Esophagus squamous epithelium (tissue), 5 donors: ENCODE data around the gene PCDHA9. TPM values are rescaled to one million over a fixed set of nuclear protein-coding genes. Genes with fewer than 3 reads are reported as not detected.
"Not testable (repeated sequence)": the region's sequence is repeated elsewhere in the genome, so short reads cannot be mapped to it uniquely, and the experiment has no call there.

Experiments used
- DNase-seq: peaks from one replicate; lab custom pipeline; 2025; lab: John Stamatoyannopoulos, UW
- H3K27ac ChIP-seq, 4 donors: fragments of 200-600 bp; sonication (generic); one replicate each; pipeline ENCODE4 v1.5.1; 2016 to 2019; ENCODE audit warnings: mild to moderate bottlenecking in 1 of 4
- H3K27me3 ChIP-seq, 4 donors: fragments of 200-600 bp; sonication (generic); 1 replicate in 3 of 4; 2 replicates in 1 of 4; pipeline versions ENCODE4 v1.5.1 to v1.6.0; 2017 to 2021; ENCODE audit warnings: antibody characterized with exemption in 1 of 4
- H3K36me3 ChIP-seq, 3 donors: fragments of 200-600 bp; sonication (generic); one replicate each; pipeline ENCODE4 v1.5.1; 2016 to 2019
- H3K4me1 ChIP-seq, 3 donors: fragments of 200-600 bp; sonication (generic); one replicate each; pipeline ENCODE4 v1.5.1; 2017 to 2019
- H3K4me3 ChIP-seq, 4 donors: fragments of 200-600 bp; sonication (generic); 1 replicate in 3 of 4; 2 replicates in 1 of 4; pipeline ENCODE4 v1.5.1; 2016 to 2019; ENCODE audit warnings: mild to moderate bottlenecking in 2 of 4, moderate library complexity in 1 of 4
- H3K9me3 ChIP-seq, 3 donors: fragments of 200-600 bp; sonication (generic); one replicate each; pipeline ENCODE4 v1.5.1; 2016 to 2019
- POLR2A ChIP-seq, 4 donors: fragments of 450-650 bp; IDR thresholded peaks; one replicate each; pipeline ENCODE4 v1.6.1; 2017; ENCODE audit warnings: antibody characterized with exemption in 4 of 4, mild to moderate bottlenecking in 4 of 4, moderate library complexity in 3 of 4
- WGBS, 2 donors: methylation state at CpG; one replicate each; pipeline ENCODE4 v1.1.5; 2018; 5-methylcytosine and 5-hydroxymethylcytosine counted together
- intact Hi-C: fragments of 100-400 bp; cut with DNase I; formaldehyde crosslinking; loops from one replicate; pipeline ENCODE4 v1.15.0; 2022
- total RNA-seq, 4 donors: library from RNA; depleted of rRNA; stranded (reverse); fragments of >200 nt; gene quantifications; one replicate each; pipeline ENCODE4 v1.1.0, GENCODE V29; 2016
- TF ChIP-seq, protein P1 (sequence below), 6 experiments: fragments of 450-650 bp in 4 of 6; fragments of 200-600 bp in 2 of 6; sonication (generic) in 2 of 6; IDR thresholded peaks; one replicate each; pipeline ENCODE4 v1.5.1; 2016 to 2019; ENCODE audit warnings: antibody characterized with exemption in 6 of 6, mild to moderate bottlenecking in 4 of 6, moderate library complexity in 4 of 6
- donor health status: DM: yes; HTN: yes; CAD: no.

PCDHA9 gene
- total RNA-seq, 4 donors from 2014 or later = 0.19 TPM; not detected in 3

GRCh38 chr5:140823475-140823874 lies 24.7 kb upstream of the PCDHA9 start:
- H3K36me3 ChIP-seq = no peaks in the 10 kb centered on the region
- intact Hi-C loops = no loop called here
- DNase-seq = no peak
- H3K9me3 ChIP-seq = peaks cover 0 to 40% (median 32%) of the 10 kb centered on the region in 3 donors
- no peak overlapping the region for H3K27ac ChIP-seq
- H3K4me3 ChIP-seq = no peak overlapping the region
- peaks cover 0 to 45% (median 0%) of the 10 kb centered on the region in 4 donors for H3K27me3 ChIP-seq
- TF ChIP-seq, protein P1, sequence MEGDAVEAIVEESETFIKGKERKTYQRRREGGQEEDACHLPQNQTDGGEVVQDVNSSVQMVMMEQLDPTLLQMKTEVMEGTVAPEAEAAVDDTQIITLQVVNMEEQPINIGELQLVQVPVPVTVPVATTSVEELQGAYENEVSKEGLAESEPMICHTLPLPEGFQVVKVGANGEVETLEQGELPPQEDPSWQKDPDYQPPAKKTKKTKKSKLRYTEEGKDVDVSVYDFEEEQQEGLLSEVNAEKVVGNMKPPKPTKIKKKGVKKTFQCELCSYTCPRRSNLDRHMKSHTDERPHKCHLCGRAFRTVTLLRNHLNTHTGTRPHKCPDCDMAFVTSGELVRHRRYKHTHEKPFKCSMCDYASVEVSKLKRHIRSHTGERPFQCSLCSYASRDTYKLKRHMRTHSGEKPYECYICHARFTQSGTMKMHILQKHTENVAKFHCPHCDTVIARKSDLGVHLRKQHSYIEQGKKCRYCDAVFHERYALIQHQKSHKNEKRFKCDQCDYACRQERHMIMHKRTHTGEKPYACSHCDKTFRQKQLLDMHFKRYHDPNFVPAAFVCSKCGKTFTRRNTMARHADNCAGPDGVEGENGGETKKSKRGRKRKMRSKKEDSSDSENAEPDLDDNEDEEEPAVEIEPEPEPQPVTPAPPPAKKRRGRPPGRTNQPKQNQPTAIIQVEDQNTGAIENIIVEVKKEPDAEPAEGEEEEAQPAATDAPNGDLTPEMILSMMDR (IDR thresholded peaks at IDR 0.05) = no peak
- no peak for TF ChIP-seq POLR2A (IDR thresholded peaks at IDR 0.05)
- no peaks in the 10 kb centered on the region for H3K4me1 ChIP-seq
- WGBS, 2 donors = 80 to 93% methylated on average over 1 to 11 of the region's 38 CpGs

DNA sequence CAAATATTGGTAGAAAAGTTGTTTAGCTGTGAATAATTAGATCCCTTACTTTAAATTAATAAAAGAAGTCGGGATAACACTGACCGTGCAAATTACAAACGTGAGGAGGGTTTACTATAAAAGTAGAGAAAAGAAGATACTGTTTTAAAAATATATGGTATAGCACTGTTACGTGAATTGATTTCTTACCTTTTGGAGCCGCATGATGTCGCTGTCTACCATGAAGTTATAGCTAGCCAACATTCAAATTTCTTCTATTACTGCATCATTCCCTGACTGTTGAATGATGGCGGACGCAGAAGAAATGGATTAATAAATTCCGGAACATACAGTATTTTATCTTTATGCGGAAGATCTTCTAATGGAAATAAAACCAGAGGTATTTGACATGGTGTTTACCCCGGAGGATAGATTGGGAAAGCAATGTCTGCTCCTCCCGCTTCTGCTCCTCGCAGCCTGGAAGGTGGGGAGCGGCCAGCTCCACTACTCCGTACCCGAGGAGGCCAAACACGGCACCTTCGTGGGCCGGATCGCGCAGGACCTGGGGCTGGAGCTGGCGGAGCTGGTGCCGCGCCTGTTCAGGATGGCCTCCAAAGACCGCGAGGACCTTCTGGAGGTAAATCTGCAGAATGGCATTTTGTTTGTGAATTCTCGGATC lies 20.3 kb upstream of the PCDHA9 start, which contains the start of gene PCDHA6:
Gene PCDHA6 (plus strand): TSS at position 257 of the 658 bp plus-strand sequence. CDS start 132 bp downstream, at position 389.
- Histone ChIP-seq H3K27me3 (peaks cover 0 to 49% (median 0%) of the 10 kb centered on the region in 4 donors), H3K27ac (no peak within 1 kb of the TSS), H3K4me1 (no peaks in the 10 kb centered on the region), H3K4me3 (peak within 1 kb of the TSS in 1 of 4 donors; percentile 13), H3K36me3 (no peaks in the 10 kb centered on the region), H3K9me3 (peaks cover 0 to 41% (median 30%) of the 10 kb centered on the region in 3 donors)
- TF ChIP-seq POLR2A (IDR thresholded peaks at IDR 0.05) = no peak
- intact Hi-C loops = no loop called here
- whole genome bisulfite sequencing, 2 donors = 29 to 33% methylated on average over 20 to 23 of the region's 27 CpGs
- no peak for DNase-seq

DNA sequence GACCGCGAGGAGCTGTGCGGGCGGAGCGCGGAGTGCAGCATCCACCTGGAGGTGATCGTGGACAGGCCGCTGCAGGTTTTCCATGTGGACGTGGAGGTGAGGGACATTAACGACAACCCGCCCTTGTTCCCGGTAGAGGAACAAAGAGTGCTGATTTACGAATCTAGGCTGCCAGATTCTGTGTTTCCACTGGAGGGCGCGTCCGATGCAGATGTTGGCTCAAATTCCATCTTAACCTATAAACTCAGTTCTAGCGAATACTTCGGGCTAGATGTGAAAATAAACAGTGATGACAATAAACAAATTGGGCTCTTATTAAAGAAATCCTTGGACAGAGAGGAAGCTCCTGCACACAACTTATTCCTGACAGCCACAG lies 19.8 kb upstream of the PCDHA9 start:
- H3K27me3 ChIP-seq = peaks cover 0 to 45% (median 0%) of the 10 kb centered on the region in 4 donors
- no peak overlapping the region for H3K4me3 ChIP-seq
- H3K4me1 ChIP-seq = no peaks in the 10 kb centered on the region
- intact Hi-C loops = no loop called here
- DNase-seq = no peak
- TF ChIP-seq, protein P1 (IDR thresholded peaks at IDR 0.05) = no peak
- no peak for TF ChIP-seq POLR2A (IDR thresholded peaks at IDR 0.05)
- H3K27ac ChIP-seq = no peak overlapping the region
- 26 to 41% methylated on average over 10 to 18 of the region's 18 CpGs for WGBS, 2 donors
- peaks cover 0 to 36% (median 25%) of the 10 kb centered on the region in 3 donors for H3K9me3 ChIP-seq
- no peaks in the 10 kb centered on the region for H3K36me3 ChIP-seq

DNA sequence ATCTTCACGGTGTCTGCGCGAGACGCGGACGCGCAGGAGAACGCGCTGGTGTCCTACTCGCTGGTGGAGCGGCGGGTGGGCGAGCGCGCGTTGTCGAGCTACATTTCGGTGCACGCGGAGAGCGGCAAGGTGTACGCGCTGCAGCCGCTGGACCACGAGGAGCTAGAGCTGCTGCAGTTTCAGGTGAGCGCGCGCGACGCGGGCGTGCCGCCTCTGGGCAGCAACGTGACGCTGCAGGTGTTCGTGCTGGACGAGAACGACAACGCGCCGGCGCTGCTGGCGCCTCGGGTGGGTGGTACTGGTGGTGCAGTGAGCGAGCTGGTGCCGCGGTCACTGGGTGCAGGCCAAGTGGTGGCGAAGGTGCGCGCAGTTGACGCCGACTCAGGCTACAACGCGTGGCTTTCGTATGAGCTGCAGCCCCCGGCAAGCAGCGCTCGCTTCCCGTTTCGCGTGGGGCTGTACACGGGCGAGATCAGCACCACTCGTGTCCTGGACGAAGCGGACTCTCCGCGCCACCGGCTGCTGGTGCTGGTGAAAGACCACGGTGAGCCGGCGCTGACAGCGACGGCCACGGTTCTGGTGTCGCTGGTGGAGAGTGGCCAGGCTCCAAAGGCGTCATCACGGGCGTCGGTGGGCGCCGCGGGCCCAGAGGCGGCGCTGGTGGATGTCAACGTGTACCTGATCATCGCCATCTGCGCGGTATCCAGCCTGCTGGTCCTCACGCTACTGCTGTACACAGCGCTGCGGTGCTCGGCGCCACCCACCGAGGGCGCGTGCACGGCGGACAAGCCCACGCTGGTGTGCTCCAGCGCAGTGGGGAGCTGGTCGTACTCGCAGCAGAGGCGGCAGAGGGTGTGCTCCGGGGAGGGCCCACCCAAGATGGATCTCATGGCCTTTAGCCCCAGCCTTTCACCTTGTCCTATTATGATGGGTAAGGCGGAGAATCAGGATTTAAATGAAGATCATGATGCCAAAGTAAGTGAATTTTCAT lies 18.4 kb upstream of the PCDHA9 start:
- H3K27ac ChIP-seq, H3K4me3 ChIP-seq, DNase-seq, H3K4me1 ChIP-seq, intact Hi-C loops, H3K36me3 ChIP-seq: not testable (repeated sequence)
- peaks cover 0 to 36% (median 24%) of the 10 kb centered on the region in 3 donors for H3K9me3 ChIP-seq
- 60 to 63% methylated on average over 12 of the region's 106 CpGs for WGBS, 2 donors
- peaks cover 0 to 43% (median 0%) of the 10 kb centered on the region in 4 donors for H3K27me3 ChIP-seq

DNA sequence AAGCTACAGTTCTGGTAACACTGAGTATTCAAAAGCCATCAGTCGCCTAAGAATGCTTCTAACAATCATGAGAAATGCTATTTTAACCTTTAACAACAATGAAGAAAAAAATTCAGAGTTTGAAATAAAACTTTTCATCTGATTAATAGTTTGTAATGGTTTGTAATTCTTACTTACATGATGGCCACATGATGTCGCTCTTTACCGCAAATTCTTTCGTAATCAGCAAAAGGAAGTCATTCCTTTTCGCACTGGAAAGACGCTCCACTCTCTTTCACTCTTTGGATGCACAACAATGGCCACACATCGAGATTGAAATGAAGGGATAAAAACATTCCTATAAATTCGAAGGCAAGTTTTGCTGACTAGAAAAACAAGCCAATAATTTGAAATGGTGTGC lies 14.2 kb upstream of the PCDHA9 start, which contains the start of gene PCDHA7:
Gene PCDHA7 (plus strand): TSS at position 277 of the 400 bp plus-strand sequence. CDS start 115 bp downstream, at position 392.
- Histone ChIP-seq H3K27me3 (peaks cover 0 to 36% (median 0%) of the 10 kb centered on the region in 4 donors), H3K36me3 (no peaks in the 10 kb centered on the region), H3K9me3 (peaks cover 0 to 46% (median 29%) of the 10 kb centered on the region in 3 donors), H3K4me1 (no peaks in the 10 kb centered on the region), H3K4me3 (peak within 1 kb of the TSS in 1 of 4 donors; percentile 28), H3K27ac (no peak within 1 kb of the TSS)
- 20 to 25% methylated on average over 8 of the region's 8 CpGs for WGBS, 2 donors
- no peak for DNase-seq
- intact Hi-C loops = no loop called here
- no peak for TF ChIP-seq POLR2A (IDR thresholded peaks at IDR 0.05)
- TF ChIP-seq, protein P1 (IDR thresholded peaks at IDR 0.05) = no peak

GRCh38 chr5:140834439-140835008 lies 13.7 kb upstream of the PCDHA9 start:
- intact Hi-C loops, H3K4me1 ChIP-seq, H3K36me3 ChIP-seq, H3K27ac ChIP-seq, DNase-seq: not testable (repeated sequence)
- WGBS, 2 donors = 21 to 39% methylated on average over 13 to 17 of the region's 38 CpGs
- Histone ChIP-seq H3K9me3 (peaks cover 0 to 40% (median 26%) of the 10 kb centered on the region in 3 donors), H3K4me3 (peak overlapping the region in 1 of 4 donors; percentile 28), H3K27me3 (peaks cover 0 to 38% (median 0%) of the 10 kb centered on the region in 4 donors)
